ENCODE measurements around the gene TXNDC8. TPM values are rescaled to one million over a fixed set of nuclear protein-coding genes. Genes with fewer than 3 reads are reported as not detected.
"Not testable (repeated sequence)": the region's sequence is repeated elsewhere in the genome, so short reads cannot be mapped to it uniquely, and the experiment has no call there.

TXNDC8 gene
- not detected for total RNA-seq
- polyA plus RNA-seq (ENCODE audit: insufficient read length in 2 of 2) = not detected
- long read RNA-seq, donor 1 = 0 reads
- long read RNA-seq, donor 2 = 0 reads
- long read RNA-seq, donor 3 = 0 reads
- long read RNA-seq, donor 4 = 0 reads

- H3K4me1 ChIP-seq (ENCODE audit: control insufficient read depth, insufficient read depth, low read length) = no peaks in the 10 kb centered on the region
- no peaks in the 10 kb centered on the region for H3K27me3 ChIP-seq (ENCODE audit: control insufficient read depth, insufficient read depth, low read length)
- no peaks in the 10 kb centered on the region for H3K36me3 ChIP-seq (ENCODE audit: control insufficient read depth, insufficient read depth, low read length)
- no peak within 1 kb of the TSS for H3K4me3 ChIP-seq (ENCODE audit: low read depth, low read length)
- H3K9me3 ChIP-seq (ENCODE audit: control insufficient read depth, insufficient read depth, low read length) = no peaks in the 10 kb centered on the region
- no peak within 1 kb of the TSS for H3K27ac ChIP-seq (ENCODE audit: low read depth, low read length)
- DNase-seq (ENCODE audit: low read depth in 4 of 6, low spot score in 6 of 6) = no peak
- no CpG with 5 or more reads among the region's 1 CpG for WGBS (ENCODE audit: insufficient coverage)
Observed at GRCh38 chr9:110337727-110338126, at the start of gene TXNDC8. Gene TXNDC8, minus strand, starts transcription at chr9:110337863.

- no peak overlapping the region for H3K27ac ChIP-seq (ENCODE audit: low read depth, low read length)
- no peaks in the 10 kb centered on the region for H3K9me3 ChIP-seq (ENCODE audit: control insufficient read depth, insufficient read depth, low read length)
- 87% methylated on average over 6 of the region's 6 CpGs for WGBS (ENCODE audit: insufficient coverage)
- H3K4me1 ChIP-seq (ENCODE audit: control insufficient read depth, insufficient read depth, low read length) = no peaks in the 10 kb centered on the region
- H3K27me3 ChIP-seq (ENCODE audit: control insufficient read depth, insufficient read depth, low read length) = no peaks in the 10 kb centered on the region
- no peak overlapping the region for H3K4me3 ChIP-seq (ENCODE audit: low read depth, low read length)
- no peaks in the 10 kb centered on the region for H3K36me3 ChIP-seq (ENCODE audit: control insufficient read depth, insufficient read depth, low read length)
- no peak for DNase-seq (ENCODE audit: low read depth in 4 of 6, low spot score in 6 of 6)
Observed at GRCh38 chr9:110383491-110383890, 45.8 kb upstream of the TXNDC8 start.

GRCh38 chr9:110382731-110383130 is 45.1 kb upstream of the TXNDC8 start:
- Histone ChIP-seq H3K27me3 (ENCODE audit: control insufficient read depth, insufficient read depth, low read length) (no peaks in the 10 kb centered on the region), H3K9me3 (ENCODE audit: control insufficient read depth, insufficient read depth, low read length) (no peaks in the 10 kb centered on the region), H3K36me3 (ENCODE audit: control insufficient read depth, insufficient read depth, low read length) (no peaks in the 10 kb centered on the region), H3K4me3 (ENCODE audit: low read depth, low read length) (no peak overlapping the region), H3K27ac (ENCODE audit: low read depth, low read length) (no peak overlapping the region), H3K4me1 (ENCODE audit: control insufficient read depth, insufficient read depth, low read length) (no peaks in the 10 kb centered on the region)
- WGBS (ENCODE audit: insufficient coverage) = 92% methylated on average over 2 of the region's 4 CpGs
- DNase-seq (ENCODE audit: low read depth in 4 of 6, low spot score in 6 of 6) = no peak

- H3K27me3 ChIP-seq (ENCODE audit: control insufficient read depth, insufficient read depth, low read length) = no peaks in the 10 kb centered on the region
- WGBS (ENCODE audit: insufficient coverage) = 65% methylated on average over 6 of the region's 6 CpGs
- DNase-seq (ENCODE audit: low read depth in 4 of 6, low spot score in 6 of 6) = peak in 1 of 6 donors; percentile 62
- H3K9me3 ChIP-seq (ENCODE audit: control insufficient read depth, insufficient read depth, low read length) = no peaks in the 10 kb centered on the region
- H3K36me3 ChIP-seq (ENCODE audit: control insufficient read depth, insufficient read depth, low read length) = no peaks in the 10 kb centered on the region
- no peak overlapping the region for H3K4me3 ChIP-seq (ENCODE audit: low read depth, low read length)
- H3K27ac ChIP-seq (ENCODE audit: low read depth, low read length) = no peak overlapping the region
- no peaks in the 10 kb centered on the region for H3K4me1 ChIP-seq (ENCODE audit: control insufficient read depth, insufficient read depth, low read length)
Observed at GRCh38 chr9:110371411-110372007, 33.8 kb upstream of the TXNDC8 start.

GRCh38 chr9:110370315-110370714 is 32.7 kb upstream of the TXNDC8 start:
- Histone ChIP-seq H3K9me3 (ENCODE audit: control insufficient read depth, insufficient read depth, low read length) (no peaks in the 10 kb centered on the region), H3K4me1 (ENCODE audit: control insufficient read depth, insufficient read depth, low read length) (no peaks in the 10 kb centered on the region), H3K4me3 (ENCODE audit: low read depth, low read length) (no peak overlapping the region), H3K27me3 (ENCODE audit: control insufficient read depth, insufficient read depth, low read length) (no peaks in the 10 kb centered on the region), H3K27ac (ENCODE audit: low read depth, low read length) (no peak overlapping the region), H3K36me3 (ENCODE audit: control insufficient read depth, insufficient read depth, low read length) (no peaks in the 10 kb centered on the region)
- WGBS (ENCODE audit: insufficient coverage) = no CpG with 5 or more reads among the region's 3 CpGs
- DNase-seq (ENCODE audit: low read depth in 4 of 6, low spot score in 6 of 6) = no peak

GRCh38 chr9:110364451-110364850 is 26.8 kb upstream of the TXNDC8 start:
- no peaks in the 10 kb centered on the region for H3K4me1 ChIP-seq (ENCODE audit: control insufficient read depth, insufficient read depth, low read length)
- no peaks in the 10 kb centered on the region for H3K36me3 ChIP-seq (ENCODE audit: control insufficient read depth, insufficient read depth, low read length)
- no peak for DNase-seq (ENCODE audit: low read depth in 4 of 6, low spot score in 6 of 6)
- no peak overlapping the region for H3K4me3 ChIP-seq (ENCODE audit: low read depth, low read length)
- no peak overlapping the region for H3K27ac ChIP-seq (ENCODE audit: low read depth, low read length)
- WGBS (ENCODE audit: insufficient coverage) = no CpG with 5 or more reads among the region's 2 CpGs
- no peaks in the 10 kb centered on the region for H3K9me3 ChIP-seq (ENCODE audit: control insufficient read depth, insufficient read depth, low read length)
- H3K27me3 ChIP-seq (ENCODE audit: control insufficient read depth, insufficient read depth, low read length) = no peaks in the 10 kb centered on the region

GRCh38 chr9:110358992-110359391 is 21.3 kb upstream of the TXNDC8 start:
- not testable (repeated sequence) for H3K27ac ChIP-seq (ENCODE audit: low read depth, low read length); H3K4me1 ChIP-seq (ENCODE audit: control insufficient read depth, insufficient read depth, low read length); H3K27me3 ChIP-seq (ENCODE audit: control insufficient read depth, insufficient read depth, low read length); H3K9me3 ChIP-seq (ENCODE audit: control insufficient read depth, insufficient read depth, low read length); H3K4me3 ChIP-seq (ENCODE audit: low read depth, low read length); DNase-seq (ENCODE audit: low read depth in 4 of 6, low spot score in 6 of 6); H3K36me3 ChIP-seq (ENCODE audit: control insufficient read depth, insufficient read depth, low read length)
- whole genome bisulfite sequencing (ENCODE audit: insufficient coverage) = no CpG with 5 or more reads among the region's 2 CpGs

GRCh38 chr9:110357505-110357904 is 19.8 kb upstream of the TXNDC8 start:
- H3K9me3 ChIP-seq (ENCODE audit: control insufficient read depth, insufficient read depth, low read length) = no peaks in the 10 kb centered on the region
- WGBS (ENCODE audit: insufficient coverage) = 100% methylated on average over 1 of the region's 2 CpGs
- no peak overlapping the region for H3K27ac ChIP-seq (ENCODE audit: low read depth, low read length)
- no peaks in the 10 kb centered on the region for H3K4me1 ChIP-seq (ENCODE audit: control insufficient read depth, insufficient read depth, low read length)
- no peaks in the 10 kb centered on the region for H3K36me3 ChIP-seq (ENCODE audit: control insufficient read depth, insufficient read depth, low read length)
- H3K4me3 ChIP-seq (ENCODE audit: low read depth, low read length) = no peak overlapping the region
- no peaks in the 10 kb centered on the region for H3K27me3 ChIP-seq (ENCODE audit: control insufficient read depth, insufficient read depth, low read length)
- no peak for DNase-seq (ENCODE audit: low read depth in 4 of 6, low spot score in 6 of 6)

GRCh38 chr9:110356639-110357395 is 19.2 kb upstream of the TXNDC8 start:
- Histone ChIP-seq H3K9me3 (ENCODE audit: control insufficient read depth, insufficient read depth, low read length) (no peaks in the 10 kb centered on the region), H3K36me3 (ENCODE audit: control insufficient read depth, insufficient read depth, low read length) (no peaks in the 10 kb centered on the region), H3K27ac (ENCODE audit: low read depth, low read length) (no peak overlapping the region), H3K27me3 (ENCODE audit: control insufficient read depth, insufficient read depth, low read length) (no peaks in the 10 kb centered on the region), H3K4me1 (ENCODE audit: control insufficient read depth, insufficient read depth, low read length) (no peaks in the 10 kb centered on the region), H3K4me3 (ENCODE audit: low read depth, low read length) (no peak overlapping the region)
- no CpG with 5 or more reads among the region's 4 CpGs for WGBS (ENCODE audit: insufficient coverage)
- no peak for DNase-seq (ENCODE audit: low read depth in 4 of 6, low spot score in 6 of 6)

GRCh38 chr9:110355911-110356310 is 18.2 kb upstream of the TXNDC8 start:
- Histone ChIP-seq H3K4me1 (ENCODE audit: control insufficient read depth, insufficient read depth, low read length) (no peaks in the 10 kb centered on the region), H3K27me3 (ENCODE audit: control insufficient read depth, insufficient read depth, low read length) (no peaks in the 10 kb centered on the region), H3K9me3 (ENCODE audit: control insufficient read depth, insufficient read depth, low read length) (no peaks in the 10 kb centered on the region), H3K36me3 (ENCODE audit: control insufficient read depth, insufficient read depth, low read length) (no peaks in the 10 kb centered on the region), H3K4me3 (ENCODE audit: low read depth, low read length) (no peak overlapping the region), H3K27ac (ENCODE audit: low read depth, low read length) (no peak overlapping the region)
- 86% methylated on average over 1 of the region's 2 CpGs for WGBS (ENCODE audit: insufficient coverage)
- DNase-seq (ENCODE audit: low read depth in 4 of 6, low spot score in 6 of 6) = no peak

Measured in spinal cord (tissue), 10 donors.